Cardiac muscle cell (in vitro differentiated cells and primary cell): ENCODE data around the gene SH3TC1. TPM values are rescaled to one million over a fixed set of nuclear protein-coding genes. Genes with fewer than 3 reads are reported as not detected.

ENCODE experiments used
- DNase-seq, 2 donors: peaks; one replicate each; pipeline versions ENCODE4 v3.0.0 to v3.0.0-alpha.2; 2010 to 2017; ENCODE audit warnings: low read depth in 1 of 2, low spot score in 1 of 2
- H3K27ac ChIP-seq: fragments of 200-600 bp; sonication (generic); 2 replicates; pipeline ENCODE4 v1.5.1; 2016
- H3K27me3 ChIP-seq: fragments of 200-600 bp; sonication (generic); 2 replicates; pipeline ENCODE4 v1.6.0; 2016; ENCODE audit warnings: control low read depth
- H3K36me3 ChIP-seq: fragments of 200-600 bp; sonication (generic); 2 replicates; pipeline ENCODE4 v1.5.1; 2016; ENCODE audit warnings: control low read depth
- H3K4me1 ChIP-seq: fragments of 200-600 bp; sonication (generic); 2 replicates; pipeline ENCODE4 v1.8.1; 2017; ENCODE audit warnings: low read depth, mild to moderate bottlenecking, mixed run types
- H3K4me3 ChIP-seq: fragments of 200-600 bp; sonication (generic); 2 replicates; pipeline ENCODE4 v1.5.1; 2016; ENCODE audit warnings: mild to moderate bottlenecking
- H3K9me3 ChIP-seq: fragments of 200-600 bp; sonication (generic); 2 replicates; pipeline ENCODE4 v1.5.1; 2017; ENCODE audit warnings: low read depth, mild to moderate bottlenecking, control low read depth
- CTCF ChIP-seq: IDR thresholded peaks from 2 replicates; pipeline ENCODE4 v1.5.1; 2012; ENCODE audit warnings: low read depth, mild to moderate bottlenecking, low read length
- polyA plus RNA-seq: library from polyadenylated mRNA; unstranded; fragments of >200 nt; fragmentation: Nextera tagmentation; extraction: Ambion mirVana; gene quantifications from 2 replicates; pipeline ENCODE4 v1.2.1, GENCODE V29; 2016
- total RNA-seq: library from RNA; depleted of rRNA; stranded (reverse); fragments of >200 nt; gene quantifications from 2 replicates; pipeline ENCODE4 v1.2.3, GENCODE V29; 2016

The SH3TC1 gene
- total and polyA plus RNA-seq, 2 experiments from 2014 or later, result 0.57 to 3.8 TPM

- Histone ChIP-seq H3K4me1 (peaks cover 22% of the 10 kb centered on the region), H3K36me3 (no peaks in the 10 kb centered on the region), H3K4me3 (no peak overlapping the region), H3K27me3 (no peaks in the 10 kb centered on the region), H3K9me3 (no peaks in the 10 kb centered on the region), H3K27ac (no peak overlapping the region)
- no peak for TF ChIP-seq CTCF
- no peak for DNase-seq
Observed at GRCh38 chr4:8251110-8251883, 52.2 kb downstream of the SH3TC1 start.

- peaks cover 13% of the 10 kb centered on the region for H3K4me1 ChIP-seq
- H3K27me3 ChIP-seq, result no peaks in the 10 kb centered on the region
- H3K36me3 ChIP-seq, result no peaks in the 10 kb centered on the region
- DNase-seq, result peak; percentile 37 to 95
- no peak overlapping the region for H3K4me3 ChIP-seq
- no peaks in the 10 kb centered on the region for H3K9me3 ChIP-seq
- TF ChIP-seq CTCF, result no peak
- H3K27ac ChIP-seq, result no peak overlapping the region
Observed at GRCh38 chr4:8252301-8253173, 53.4 kb downstream of the SH3TC1 start.

- no peaks in the 10 kb centered on the region for H3K9me3 ChIP-seq
- TF ChIP-seq CTCF, result no peak
- no peaks in the 10 kb centered on the region for H3K27me3 ChIP-seq
- H3K4me3 ChIP-seq, result no peak overlapping the region
- H3K36me3 ChIP-seq, result no peaks in the 10 kb centered on the region
- no peak overlapping the region for H3K27ac ChIP-seq
- DNase-seq, result no peak
- peaks cover 11% of the 10 kb centered on the region for H3K4me1 ChIP-seq
Observed at GRCh38 chr4:8254076-8254475, 55.0 kb downstream of the SH3TC1 start.

- peak in 1 of 2 donors; percentile 44 for DNase-seq
- peaks cover 11% of the 10 kb centered on the region for H3K4me1 ChIP-seq
Observed at GRCh38 chr4:8255698-8256441, 56.8 kb downstream of the SH3TC1 start.

More at GRCh38 chr4:8255698-8256441, 56.8 kb downstream of the SH3TC1 start:
- no peaks in the 10 kb centered on the region for H3K9me3 ChIP-seq
- no peaks in the 10 kb centered on the region for H3K36me3 ChIP-seq
- no peak overlapping the region for H3K27ac ChIP-seq
- no peaks in the 10 kb centered on the region for H3K27me3 ChIP-seq
- H3K4me3 ChIP-seq, result no peak overlapping the region
- no peak for TF ChIP-seq CTCF
